ENCODE data around the gene ANO8.
"Not testable (repeated sequence)": the region's sequence is repeated elsewhere in the genome, so short reads cannot be mapped to it uniquely, and the experiment has no call there.

ANO8 gene

GRCh38 chr19:17275441-17276175 lies 59.0 kb downstream of the ANO8 start:
- H3K79me2 ChIP-seq (ENCODE audit: low read length): no peaks in the 10 kb centered on the region
- no peaks in the 10 kb centered on the region; the same call in 1 of the 2 replicates for H3K36me3 ChIP-seq (replicated peaks; ENCODE audit: insufficient read depth, low read length)
- H3K4me3 ChIP-seq (ENCODE audit: low read length): no peak overlapping the region
- no peaks in the 10 kb centered on the region for H3K27me3 ChIP-seq (replicated peaks; ENCODE audit: insufficient read depth, low read length)
- no peaks in the 10 kb centered on the region for H3F3A ChIP-seq (ENCODE audit: insufficient read depth, low read length)
- H3K9me2 ChIP-seq (replicated peaks; ENCODE audit: insufficient read depth, low read length): no peaks in the 10 kb centered on the region
- H3K4me1 ChIP-seq (ENCODE audit: low read length): no peaks in the 10 kb centered on the region
- H3K4me2 ChIP-seq (ENCODE audit: low read depth, low read length): no peak overlapping the region
- H3K27ac ChIP-seq (ENCODE audit: low read length): no peak overlapping the region
- no peak for DNase-seq
- no peaks in the 10 kb centered on the region for H4K20me1 ChIP-seq (ENCODE audit: insufficient read depth, low read length)
- H2AFZ ChIP-seq (ENCODE audit: low read length): no peak overlapping the region
- no peak overlapping the region for H3K9ac ChIP-seq (ENCODE audit: low read length)
- TF ChIP-seq EZH2 (optimal IDR thresholded peaks at IDR 0.05; ENCODE audit: low read depth, low read length): no peak
- no peaks in the 10 kb centered on the region for H3K9me3 ChIP-seq (replicated peaks; ENCODE audit: insufficient read depth, low read length)

DNA sequence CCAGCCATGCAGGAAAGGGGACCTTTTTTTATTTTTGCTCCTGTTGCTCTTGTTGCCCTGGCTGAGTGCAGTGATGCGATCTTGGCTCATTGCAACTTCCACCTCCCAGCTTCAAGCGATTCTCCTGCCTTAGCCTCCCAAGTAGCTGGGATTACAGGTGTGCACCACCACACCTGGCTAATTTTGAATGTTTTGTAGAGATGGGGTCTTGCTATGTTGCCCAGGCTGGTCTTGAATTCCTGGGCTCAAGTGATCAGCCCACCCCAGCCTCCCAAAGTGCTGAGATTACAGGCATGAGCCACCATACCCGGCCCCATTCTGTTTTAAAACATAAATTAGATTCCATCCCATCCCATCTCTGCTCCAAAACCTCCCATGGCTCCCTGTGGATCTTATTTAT lies 59.8 kb downstream of the ANO8 start:
- not testable (repeated sequence) for H3K27me3 ChIP-seq (replicated peaks; ENCODE audit: insufficient read depth, low read length); H3F3A ChIP-seq (ENCODE audit: insufficient read depth, low read length); H3K4me1 ChIP-seq (ENCODE audit: low read length); H3K79me2 ChIP-seq (ENCODE audit: low read length); H2AFZ ChIP-seq (ENCODE audit: low read length); H3K9ac ChIP-seq (ENCODE audit: low read length); H3K9me3 ChIP-seq (replicated peaks; ENCODE audit: insufficient read depth, low read length); H3K27ac ChIP-seq (ENCODE audit: low read length); H3K9me2 ChIP-seq (replicated peaks; ENCODE audit: insufficient read depth, low read length); H3K36me3 ChIP-seq (replicated peaks; ENCODE audit: insufficient read depth, low read length); H3K4me2 ChIP-seq (ENCODE audit: low read depth, low read length); H4K20me1 ChIP-seq (ENCODE audit: insufficient read depth, low read length); DNase-seq; H3K4me3 ChIP-seq (ENCODE audit: low read length)
